Fibroblast of pulmonary artery (primary cell): ENCODE results near the gene EPS8L3.
"Not testable (repeated sequence)": the region's sequence is repeated elsewhere in the genome, so short reads cannot be mapped to it uniquely, and the experiment has no call there.

Source experiments
- DNase-seq: peaks from one replicate; pipeline ENCODE4 v3.0.0-alpha.2; 2010; ENCODE audit warnings: low read depth
- H3K4me3 ChIP-seq: replicated peaks from 2 replicates; pipeline ENCODE4 v1.5.1; 2011; ENCODE audit warnings: low read depth, mild to moderate bottlenecking, control low read depth, low read length, moderate library complexity
- CTCF ChIP-seq: IDR thresholded peaks from 2 replicates; pipeline ENCODE4 v1.5.1; 2011; ENCODE audit warnings: mild to moderate bottlenecking, control low read depth, low read length, inconsistent platforms; ENCODE audit errors: missing control alignments

Gene EPS8L3

DNA sequence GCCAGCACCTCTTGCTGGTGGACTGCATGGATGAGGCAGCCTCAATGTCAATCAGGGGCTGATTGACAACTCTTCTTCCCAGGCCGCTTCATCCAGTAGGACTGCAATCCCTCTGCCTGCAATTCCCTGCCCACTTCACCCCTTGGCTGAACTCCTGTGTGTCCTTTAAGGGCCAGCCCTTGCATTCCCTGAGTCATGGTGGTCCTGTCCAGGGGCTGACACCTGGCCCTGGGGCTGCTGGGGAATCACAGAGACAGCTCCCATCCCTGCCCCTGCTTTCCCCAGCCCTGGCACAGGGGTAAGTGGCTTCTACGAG is 4.6 kb upstream of the EPS8L3 start:
- no peak for TF ChIP-seq CTCF
- no peak for DNase-seq
- no peak overlapping the region for H3K4me3 ChIP-seq

- TF ChIP-seq CTCF = no peak
- DNase-seq = no peak
These were observed 4.1 kb upstream of the EPS8L3 start for GRCh38 chr1:109767637-109768334.

GRCh38 chr1:109766991-109767636 is 3.4 kb upstream of the EPS8L3 start:
- DNase-seq, H3K4me3 ChIP-seq: not testable (repeated sequence)

More at GRCh38 chr1:109767637-109768334, 4.1 kb upstream of the EPS8L3 start:
- H3K4me3 ChIP-seq = no peak overlapping the region

GRCh38 chr1:109765896-109766615 is 2.3 kb upstream of the EPS8L3 start:
- TF ChIP-seq CTCF = no peak
- no peak for DNase-seq
- no peak overlapping the region for H3K4me3 ChIP-seq

DNA sequence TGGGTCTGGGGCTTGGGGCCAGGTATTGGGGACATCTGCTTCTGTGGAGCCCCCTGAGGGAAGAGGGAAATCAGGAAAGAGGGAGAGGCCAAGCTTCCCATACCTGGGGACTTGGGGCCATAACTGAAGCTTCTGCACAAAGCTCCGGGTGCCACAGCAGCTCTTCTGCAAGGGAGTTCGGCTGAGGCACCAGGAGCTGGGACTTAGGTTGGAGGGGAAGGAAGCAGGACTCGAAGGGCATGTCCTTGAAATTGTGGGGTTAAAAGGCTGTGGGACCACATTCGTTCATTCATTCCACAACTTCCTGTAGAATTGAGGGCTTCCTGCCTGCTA is 1.7 kb upstream of the EPS8L3 start:
- H3K4me3 ChIP-seq = no peak overlapping the region
- DNase-seq = no peak
- TF ChIP-seq CTCF = no peak

DNA sequence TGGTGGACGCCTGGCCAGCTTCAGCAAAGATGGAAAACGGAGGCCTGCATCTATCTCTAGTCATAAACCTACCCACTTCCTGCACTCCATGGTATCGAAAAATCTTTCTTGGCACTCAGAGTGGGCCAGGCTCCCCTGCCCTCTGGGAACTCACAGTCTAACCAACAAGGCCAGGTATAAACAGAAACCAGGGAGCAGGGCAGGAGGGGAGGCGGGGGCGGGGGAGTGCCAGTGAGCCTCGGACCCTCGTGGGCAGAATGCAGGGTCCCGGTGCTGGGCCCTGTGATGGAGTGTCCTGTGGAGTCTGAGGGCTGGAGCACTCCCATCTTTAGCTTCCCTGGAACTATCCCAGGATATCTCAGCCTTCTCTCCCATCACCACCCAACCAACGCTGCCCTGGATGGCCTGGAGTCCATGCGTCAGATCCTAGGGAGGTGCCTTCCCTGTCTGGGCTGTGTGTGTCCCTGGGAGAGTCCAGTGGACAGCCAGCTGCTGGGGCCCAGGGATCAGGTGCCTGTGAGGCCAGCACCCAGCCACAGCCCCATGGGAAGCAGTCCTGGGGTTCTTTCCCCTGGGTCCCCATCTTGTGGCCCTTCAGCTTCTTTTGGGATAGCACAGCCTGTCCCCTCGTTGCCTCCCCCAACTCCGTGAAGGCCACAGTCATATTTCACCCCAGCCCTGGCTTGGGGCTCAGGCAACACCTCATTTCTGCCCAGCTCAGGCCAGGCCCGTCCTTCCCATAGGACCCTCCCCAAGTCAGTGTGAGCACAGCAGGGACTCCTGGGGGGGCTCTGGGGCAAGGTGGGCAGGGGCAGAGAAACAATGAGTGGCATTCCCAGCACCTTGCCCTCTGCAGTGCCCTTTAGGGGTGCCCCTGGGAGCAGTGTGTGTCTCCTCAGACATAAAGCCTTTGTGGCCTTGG is 1.1 kb upstream of the EPS8L3 start:
- DNase-seq = no peak
- TF ChIP-seq CTCF = no peak
- H3K4me3 ChIP-seq = no peak overlapping the region
